GM23248 (cell line): ENCODE results near the gene NR1D2.

ENCODE experiments used
- EZH2 ChIP-seq: fragments of 200-600 bp; sonication (generic); IDR thresholded peaks from 2 replicates; pipeline ENCODE4 v1.6.1; 2018; ENCODE audit warnings: antibody characterized with exemption, mild to moderate bottlenecking; ENCODE audit not compliant: insufficient read depth, poor library complexity, severe bottlenecking
- EZH2phosphoT487 ChIP-seq: fragments of 200-600 bp; sonication (generic); IDR thresholded peaks from 2 replicates; pipeline ENCODE4 v1.6.1; 2018; ENCODE audit warnings: antibody characterized with exemption, moderate library complexity, mild to moderate bottlenecking, low read depth; ENCODE audit not compliant: insufficient read depth

DNA sequence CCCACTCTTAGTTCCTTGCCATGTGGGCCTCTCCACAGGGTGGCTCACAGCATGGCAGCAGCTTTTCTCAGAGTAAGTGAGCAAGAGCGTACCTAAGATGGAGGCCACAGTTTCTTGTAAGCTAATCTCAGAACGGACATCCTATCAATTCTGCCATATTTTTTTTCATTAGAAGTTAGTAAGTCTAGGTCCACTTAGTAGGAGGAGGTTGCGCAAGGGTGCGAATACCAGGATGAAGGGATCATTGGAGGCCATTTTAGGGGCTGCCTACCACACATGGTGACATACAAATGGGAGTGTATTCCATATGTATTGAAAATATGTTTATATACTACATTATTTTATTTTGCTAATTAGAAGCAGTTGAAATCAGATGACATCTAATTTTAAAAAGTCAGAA is 31.5 kb downstream of the NR1D2 start:
- TF ChIP-seq EZH2 (no peak), EZH2phosphoT487 (no peak)
